Right lobe of liver (tissue), 4 donors: Measurements from ENCODE around the gene ARL15.

Source experiments
- CTCF ChIP-seq, 4 donors: fragments of 200-600 bp in 3 of 4; fragments of 450-650 bp in 1 of 4; IDR thresholded peaks; one replicate each; pipeline versions ENCODE4 v1.5.1 to v1.8.0; 2016 to 2022; ENCODE audit warnings: antibody characterized with exemption in 4 of 4, mild to moderate bottlenecking in 2 of 4
- POLR2A ChIP-seq: fragments of 450-650 bp; IDR thresholded peaks from one replicate; pipeline ENCODE4 v1.6.1; 2017; ENCODE audit warnings: antibody characterized with exemption, mild to moderate bottlenecking
- donor health status: DM: no; HTN: no; CAD: no.
- donor health status: DM: no; HTN: no; CAD: no.
- donor health status: DM: no; HTN: yes; CAD: no.

GRCh38 chr5:54080831-54081230 lies 229.5 kb downstream of the ARL15 start:
- TF ChIP-seq POLR2A = no peak
- no peak for TF ChIP-seq CTCF (IDR thresholded peaks at IDR 0.05)
